Thyroid gland (tissue), 4 donors: ENCODE results near the gene NLRP2B.

Experiments used
- POLR2A ChIP-seq, 2 donors: fragments of 450-650 bp; IDR thresholded peaks; one replicate each; pipeline ENCODE4 v1.6.1; 2017; ENCODE audit warnings: antibody characterized with exemption in 2 of 2, mild to moderate bottlenecking in 2 of 2, moderate library complexity in 1 of 2
- TF ChIP-seq, protein P1 (sequence below), 6 experiments: fragments of 200-600 bp in 3 of 6; fragments of 450-650 bp in 3 of 6; sonication (generic) in 3 of 6; IDR thresholded peaks; one replicate each; pipeline ENCODE4 v1.5.1; 2016 to 2019; ENCODE audit warnings: antibody characterized with exemption in 6 of 6, mild to moderate bottlenecking in 2 of 6, inconsistent platforms in 1 of 6, moderate library complexity in 1 of 6

DNA sequence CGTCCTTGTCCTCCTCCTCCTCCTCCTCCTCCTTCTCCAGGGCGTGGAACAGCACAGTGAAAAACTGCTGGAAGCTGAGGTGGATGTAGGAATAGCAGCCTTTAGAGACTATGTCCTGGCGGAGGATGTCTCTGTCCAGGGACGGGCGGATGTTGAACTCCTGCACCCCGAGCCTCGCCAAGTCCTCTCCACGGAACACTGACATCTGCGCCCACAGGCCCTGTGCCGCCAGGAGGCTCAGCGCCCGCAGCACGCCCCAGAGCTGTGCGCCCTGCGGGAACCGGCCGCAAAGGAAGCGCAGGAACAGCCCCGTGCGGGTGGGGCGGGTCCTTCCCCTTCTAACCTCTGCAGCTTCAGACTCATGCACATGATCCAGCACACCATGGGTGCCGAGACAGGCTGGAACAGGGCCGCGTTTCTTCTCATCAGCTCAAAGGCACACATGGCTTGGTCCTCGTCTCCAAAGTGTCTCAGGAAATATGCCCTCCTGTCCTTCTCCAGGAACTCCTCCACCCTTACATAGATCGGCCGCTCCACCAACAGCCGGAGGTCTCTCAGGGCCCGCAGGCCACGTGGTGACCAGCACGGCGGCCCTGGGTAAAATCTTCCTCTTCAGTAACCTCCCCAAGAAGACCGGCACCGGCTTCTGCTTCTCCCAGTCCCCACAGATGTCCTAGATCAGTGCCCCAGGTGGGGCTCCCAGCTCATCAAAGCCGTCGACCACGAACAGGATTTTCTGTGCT, 1.2 kb downstream of the NLRP2B start:
- TF ChIP-seq, protein P1, sequence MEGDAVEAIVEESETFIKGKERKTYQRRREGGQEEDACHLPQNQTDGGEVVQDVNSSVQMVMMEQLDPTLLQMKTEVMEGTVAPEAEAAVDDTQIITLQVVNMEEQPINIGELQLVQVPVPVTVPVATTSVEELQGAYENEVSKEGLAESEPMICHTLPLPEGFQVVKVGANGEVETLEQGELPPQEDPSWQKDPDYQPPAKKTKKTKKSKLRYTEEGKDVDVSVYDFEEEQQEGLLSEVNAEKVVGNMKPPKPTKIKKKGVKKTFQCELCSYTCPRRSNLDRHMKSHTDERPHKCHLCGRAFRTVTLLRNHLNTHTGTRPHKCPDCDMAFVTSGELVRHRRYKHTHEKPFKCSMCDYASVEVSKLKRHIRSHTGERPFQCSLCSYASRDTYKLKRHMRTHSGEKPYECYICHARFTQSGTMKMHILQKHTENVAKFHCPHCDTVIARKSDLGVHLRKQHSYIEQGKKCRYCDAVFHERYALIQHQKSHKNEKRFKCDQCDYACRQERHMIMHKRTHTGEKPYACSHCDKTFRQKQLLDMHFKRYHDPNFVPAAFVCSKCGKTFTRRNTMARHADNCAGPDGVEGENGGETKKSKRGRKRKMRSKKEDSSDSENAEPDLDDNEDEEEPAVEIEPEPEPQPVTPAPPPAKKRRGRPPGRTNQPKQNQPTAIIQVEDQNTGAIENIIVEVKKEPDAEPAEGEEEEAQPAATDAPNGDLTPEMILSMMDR (IDR thresholded peaks at IDR 0.05), result no peak
- no peak for TF ChIP-seq POLR2A (IDR thresholded peaks at IDR 0.05)
